Measurements from ENCODE around the gene NLRP14.

Gene NLRP14

DNA sequence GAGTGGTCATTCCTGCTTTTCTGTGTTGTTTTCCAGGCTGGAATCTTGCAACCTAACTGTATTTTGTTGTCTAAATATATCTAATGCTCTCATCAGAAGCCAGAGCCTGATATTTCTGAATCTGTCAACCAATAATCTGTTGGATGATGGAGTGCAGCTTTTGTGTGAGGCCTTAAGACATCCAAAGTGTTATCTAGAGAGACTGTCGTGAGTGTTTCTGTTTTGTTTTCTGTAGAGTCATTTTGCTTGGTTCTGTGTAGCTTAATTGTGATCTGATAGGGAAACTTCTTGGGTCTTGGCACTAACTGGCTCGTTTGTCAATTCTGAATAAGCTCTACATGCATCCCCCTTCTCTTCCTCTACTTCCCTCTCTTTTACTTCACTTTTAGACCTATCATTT lies 37.4 kb downstream of the NLRP14 start:
- Histone ChIP-seq H3K9me3 (ENCODE audit: insufficient read depth, low read length) (no peaks in the 10 kb centered on the region), H2AFZ (ENCODE audit: low read depth, low read length, severe bottlenecking) (no peak overlapping the region), H3F3A (ENCODE audit: insufficient read depth) (no peaks in the 10 kb centered on the region), H3K27ac (ENCODE audit: low read depth, low read length) (no peak overlapping the region), H3K79me2 (ENCODE audit: insufficient read depth, low read length) (no peaks in the 10 kb centered on the region), H3K36me3 (ENCODE audit: low read length) (no peaks in the 10 kb centered on the region), H3K4me3 (ENCODE audit: insufficient read depth, low read length, poor library complexity, severe bottlenecking) (no peak overlapping the region), H3K4me2 (ENCODE audit: low read depth, low read length, poor library complexity, severe bottlenecking) (no peak overlapping the region), H4K20me1 (ENCODE audit: low read depth, low read length) (no peaks in the 10 kb centered on the region), H3K27me3 (ENCODE audit: low read length) (no peaks in the 10 kb centered on the region), H3K9ac (ENCODE audit: low read length) (no peak overlapping the region), H3K9me2 (replicated peaks; ENCODE audit: insufficient read depth, low read length) (no peaks in the 10 kb centered on the region; the same call in 1 of the 2 replicates)
- TF ChIP-seq CTCF (IDR thresholded peaks at IDR 0.05; ENCODE audit: insufficient read depth, low read length, poor library complexity, severe bottlenecking) (no peak), EZH2phosphoT487 (conservative IDR thresholded peaks at IDR 0.05; ENCODE audit: low read length) (no peak)

DNA sequence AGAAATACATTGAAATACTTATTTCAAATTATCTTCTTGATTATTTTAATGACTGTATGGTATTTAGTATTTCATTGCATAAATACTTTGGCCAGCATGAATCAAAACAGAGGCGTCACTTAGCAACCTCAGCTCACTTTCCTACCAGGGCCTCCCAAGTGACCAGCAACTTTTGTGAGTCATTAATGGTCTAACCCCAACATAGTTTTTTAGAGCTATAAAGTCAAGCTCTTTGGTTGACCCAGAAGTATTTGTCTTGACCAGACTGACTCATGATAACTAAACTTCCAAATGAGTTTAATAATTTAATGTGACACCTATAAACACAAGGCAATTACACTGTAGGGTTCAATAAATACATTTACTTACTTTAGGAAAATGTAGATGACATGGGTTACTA lies 40.6 kb downstream of the NLRP14 start:
- TF ChIP-seq EZH2phosphoT487 (conservative IDR thresholded peaks at IDR 0.05; ENCODE audit: low read length) (no peak), CTCF (IDR thresholded peaks at IDR 0.05; ENCODE audit: insufficient read depth, low read length, poor library complexity, severe bottlenecking) (no peak)
- H3K36me3 ChIP-seq (ENCODE audit: low read length): no peaks in the 10 kb centered on the region
- no peaks in the 10 kb centered on the region for H3K27me3 ChIP-seq (ENCODE audit: low read length)
- H3K9ac ChIP-seq (ENCODE audit: low read length): no peak overlapping the region
- H2AFZ ChIP-seq (ENCODE audit: low read depth, low read length, severe bottlenecking): no peak overlapping the region
- H3K79me2 ChIP-seq (ENCODE audit: insufficient read depth, low read length): no peaks in the 10 kb centered on the region
- no peaks in the 10 kb centered on the region for H4K20me1 ChIP-seq (ENCODE audit: low read depth, low read length)
- H3K4me3 ChIP-seq (ENCODE audit: insufficient read depth, low read length, poor library complexity, severe bottlenecking): no peak overlapping the region
- H3F3A ChIP-seq (ENCODE audit: insufficient read depth): no peaks in the 10 kb centered on the region
- no peak overlapping the region for H3K4me2 ChIP-seq (ENCODE audit: low read depth, low read length, poor library complexity, severe bottlenecking)
- no peaks in the 10 kb centered on the region for H3K9me3 ChIP-seq (ENCODE audit: insufficient read depth, low read length)
- H3K9me2 ChIP-seq (replicated peaks; ENCODE audit: insufficient read depth, low read length): no peaks in the 10 kb centered on the region; the same call in 1 of the 2 replicates
- H3K27ac ChIP-seq (ENCODE audit: low read depth, low read length): no peak overlapping the region

DNA sequence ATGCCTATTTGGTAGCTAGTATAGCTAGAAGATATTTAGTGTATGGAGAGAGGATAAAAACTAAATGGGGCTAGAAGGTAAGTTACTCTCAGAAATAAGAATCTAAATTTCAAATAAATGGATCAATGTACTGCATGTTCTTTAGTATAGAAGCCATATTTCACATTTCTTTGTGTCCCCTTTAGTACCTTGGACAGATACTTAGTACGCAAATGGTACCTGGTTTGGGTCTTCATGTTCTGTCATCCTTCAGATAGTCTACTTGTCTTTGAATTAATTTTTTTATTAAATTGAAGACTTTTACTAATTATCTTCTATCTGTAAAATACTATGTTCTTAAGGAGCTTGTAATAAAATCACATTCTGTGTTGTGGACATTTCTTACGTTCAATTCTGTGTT lies 42.3 kb downstream of the NLRP14 start:
- Histone ChIP-seq H3K9ac (ENCODE audit: low read length) (no peak overlapping the region), H3K9me2 (replicated peaks; ENCODE audit: insufficient read depth, low read length) (no peaks in the 10 kb centered on the region), H3K79me2 (ENCODE audit: insufficient read depth, low read length) (no peaks in the 10 kb centered on the region), H3K9me3 (ENCODE audit: insufficient read depth, low read length) (no peaks in the 10 kb centered on the region), H3F3A (ENCODE audit: insufficient read depth) (no peaks in the 10 kb centered on the region), H3K4me2 (ENCODE audit: low read depth, low read length, poor library complexity, severe bottlenecking) (no peak overlapping the region), H2AFZ (ENCODE audit: low read depth, low read length, severe bottlenecking) (no peak overlapping the region), H3K27ac (ENCODE audit: low read depth, low read length) (no peak overlapping the region), H3K36me3 (ENCODE audit: low read length) (no peaks in the 10 kb centered on the region), H4K20me1 (ENCODE audit: low read depth, low read length) (no peaks in the 10 kb centered on the region), H3K27me3 (ENCODE audit: low read length) (no peaks in the 10 kb centered on the region), H3K4me3 (ENCODE audit: insufficient read depth, low read length, poor library complexity, severe bottlenecking) (no peak overlapping the region)
- TF ChIP-seq CTCF (IDR thresholded peaks at IDR 0.05; ENCODE audit: insufficient read depth, low read length, poor library complexity, severe bottlenecking) (no peak), EZH2phosphoT487 (conservative IDR thresholded peaks at IDR 0.05; ENCODE audit: low read length) (no peak)
